Mammary epithelial cell (primary cell): ENCODE results near the gene DXO.

Experiments
- CTCF ChIP-seq, 2 donors: IDR thresholded peaks in 1 of 2; conservative IDR thresholded peaks in 1 of 2; 2 replicates each; pipeline ENCODE4 v1.5.1; 2011 to 2012; ENCODE audit warnings: inconsistent platforms in 2 of 2, low read length in 2 of 2, mild to moderate bottlenecking in 2 of 2, control low read depth in 1 of 2, low read depth in 1 of 2; ENCODE audit not compliant: insufficient read depth in 1 of 2; ENCODE audit errors: extremely low read depth in 1 of 2
- EZH2 ChIP-seq: IDR thresholded peaks from 2 replicates; pipeline ENCODE4 v1.6.1; 2012; ENCODE audit warnings: low read length, inconsistent platforms, borderline replicate concordance

DNA sequence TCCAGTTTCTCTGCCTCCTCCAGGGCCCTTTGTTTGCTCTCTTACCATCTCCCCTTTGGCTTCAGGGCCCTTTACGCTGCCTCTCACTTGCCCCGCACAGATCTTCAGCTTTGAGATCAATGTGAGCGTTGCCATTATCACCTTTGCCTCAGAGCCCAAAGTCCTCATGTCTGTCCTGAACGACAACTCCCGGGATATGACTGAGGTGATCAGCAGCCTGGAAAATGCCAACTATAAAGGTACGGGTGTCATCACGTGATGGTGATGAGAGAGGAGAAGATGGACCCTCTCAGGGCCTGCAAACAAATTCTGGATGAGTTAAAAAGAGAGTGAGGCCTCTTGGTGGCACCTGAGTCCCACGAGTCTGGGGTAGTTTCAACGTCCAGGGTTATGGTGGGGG lies 36.1 kb downstream of the DXO start:
- no peak for TF ChIP-seq CTCF (conservative IDR thresholded peaks at IDR 0.05 in 1 of 2, IDR thresholded peaks at IDR 0.05 in 1 of 2; ENCODE audit: extremely low read depth in 1 of 2, insufficient read depth in 1 of 2, low read depth in 1 of 2, low read length in 2 of 2)
- no peak for TF ChIP-seq EZH2
